Brain microvascular endothelial cell (primary cell): Measurements from ENCODE around the gene IRGM.
A peak's percentile ranks its signal among the peaks of the same experiment; 100 is the strongest.
"Not testable (repeated sequence)": the region's sequence is repeated elsewhere in the genome, so short reads cannot be mapped to it uniquely, and the experiment has no call there.

Experiments
- DNase-seq: peaks from one replicate; pipeline ENCODE4 v3.0.0-alpha.2; 2020
- H3K27ac ChIP-seq: fragments of 250-450 bp; sonication (Bioruptor Pico); 2 replicates; pipeline ENCODE4 v1.5.1; 2020; ENCODE audit warnings: mild to moderate bottlenecking, moderate library complexity
- H3K27me3 ChIP-seq: fragments of 250-450 bp; sonication (Bioruptor Pico); replicated peaks from 2 replicates; pipeline ENCODE4 v1.5.1; 2020; ENCODE audit warnings: mild to moderate bottlenecking
- H3K36me3 ChIP-seq: fragments of 250-450 bp; sonication (Bioruptor Pico); replicated peaks from 2 replicates; pipeline ENCODE4 v1.5.1; 2020; ENCODE audit warnings: mild to moderate bottlenecking
- H3K4me3 ChIP-seq: 2 replicates; pipeline ENCODE4 v1.5.1; 2011; ENCODE audit warnings: low read depth, mild to moderate bottlenecking, control low read depth, low read length, moderate library complexity
- in situ Hi-C: cut with HindIII; loops from 2 replicates; pipeline ENCODE4 v1.10.0; 2017; ENCODE audit warnings: low sequenced_read_pairs, low pct_ligation_motif_present
- TF ChIP-seq, protein P1 (sequence below): IDR thresholded peaks from 2 replicates; pipeline ENCODE4 v1.5.1; 2011; ENCODE audit warnings: low read depth, mild to moderate bottlenecking, moderate library complexity, low read length, control low read depth, inconsistent platforms; ENCODE audit errors: missing control alignments

IRGM gene

GRCh38 chr5:150846654-150847333, 473 bp downstream of the IRGM start:
- DNase-seq, result peak; percentile 85
- in situ Hi-C loops, result no loop called here
- no peak overlapping the region for H3K4me3 ChIP-seq
- TF ChIP-seq, protein P1, sequence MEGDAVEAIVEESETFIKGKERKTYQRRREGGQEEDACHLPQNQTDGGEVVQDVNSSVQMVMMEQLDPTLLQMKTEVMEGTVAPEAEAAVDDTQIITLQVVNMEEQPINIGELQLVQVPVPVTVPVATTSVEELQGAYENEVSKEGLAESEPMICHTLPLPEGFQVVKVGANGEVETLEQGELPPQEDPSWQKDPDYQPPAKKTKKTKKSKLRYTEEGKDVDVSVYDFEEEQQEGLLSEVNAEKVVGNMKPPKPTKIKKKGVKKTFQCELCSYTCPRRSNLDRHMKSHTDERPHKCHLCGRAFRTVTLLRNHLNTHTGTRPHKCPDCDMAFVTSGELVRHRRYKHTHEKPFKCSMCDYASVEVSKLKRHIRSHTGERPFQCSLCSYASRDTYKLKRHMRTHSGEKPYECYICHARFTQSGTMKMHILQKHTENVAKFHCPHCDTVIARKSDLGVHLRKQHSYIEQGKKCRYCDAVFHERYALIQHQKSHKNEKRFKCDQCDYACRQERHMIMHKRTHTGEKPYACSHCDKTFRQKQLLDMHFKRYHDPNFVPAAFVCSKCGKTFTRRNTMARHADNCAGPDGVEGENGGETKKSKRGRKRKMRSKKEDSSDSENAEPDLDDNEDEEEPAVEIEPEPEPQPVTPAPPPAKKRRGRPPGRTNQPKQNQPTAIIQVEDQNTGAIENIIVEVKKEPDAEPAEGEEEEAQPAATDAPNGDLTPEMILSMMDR, result peak; percentile 62
- no peaks in the 10 kb centered on the region for H3K36me3 ChIP-seq
- no peaks in the 10 kb centered on the region for H3K27me3 ChIP-seq
- H3K27ac ChIP-seq, result no peak overlapping the region

- TF ChIP-seq, protein P1, result no peak
- in situ Hi-C loops, result no loop called here
- H3K27ac ChIP-seq, result no peak overlapping the region
These were observed 994 bp downstream of the IRGM start for GRCh38 chr5:150847334-150847695.

DNA sequence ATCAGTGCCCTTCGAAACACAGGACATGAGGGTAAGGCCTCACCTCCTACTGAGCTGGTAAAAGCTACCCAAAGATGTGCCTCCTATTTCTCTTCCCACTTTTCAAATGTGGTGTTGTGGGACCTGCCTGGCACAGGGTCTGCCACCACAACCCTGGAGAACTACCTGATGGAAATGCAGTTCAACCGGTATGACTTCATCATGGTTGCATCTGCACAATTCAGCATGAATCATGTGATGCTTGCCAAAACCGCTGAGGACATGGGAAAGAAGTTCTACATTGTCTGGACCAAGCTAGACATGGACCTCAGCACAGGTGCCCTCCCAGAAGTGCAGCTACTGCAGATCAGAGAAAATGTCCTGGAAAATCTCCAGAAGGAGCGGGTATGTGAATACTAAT, 1.9 kb downstream of the IRGM start:
- in situ Hi-C loops, result no loop called here
- no peak overlapping the region for H3K4me3 ChIP-seq
- H3K27me3 ChIP-seq, result no peaks in the 10 kb centered on the region
- TF ChIP-seq, protein P1, result no peak
- no peak overlapping the region for H3K27ac ChIP-seq
- no peak for DNase-seq
- H3K36me3 ChIP-seq, result no peaks in the 10 kb centered on the region

More at GRCh38 chr5:150847334-150847695, 994 bp downstream of the IRGM start:
- no peak for DNase-seq
- no peak overlapping the region for H3K4me3 ChIP-seq
- H3K27me3 ChIP-seq, result no peaks in the 10 kb centered on the region
- H3K36me3 ChIP-seq, result no peaks in the 10 kb centered on the region

- in situ Hi-C loops, result no loop called here
- TF ChIP-seq, protein P1, result no peak
- DNase-seq, result no peak
- Histone ChIP-seq H3K4me3 (no peak overlapping the region), H3K27me3 (no peaks in the 10 kb centered on the region), H3K36me3 (no peaks in the 10 kb centered on the region), H3K27ac (no peak overlapping the region)
These were observed 4.7 kb downstream of the IRGM start for GRCh38 chr5:150851039-150851438.

- TF ChIP-seq, protein P1, result no peak
- no peak overlapping the region for H3K4me3 ChIP-seq
These were observed 7.2 kb downstream of the IRGM start for GRCh38 chr5:150853561-150853960.

DNA sequence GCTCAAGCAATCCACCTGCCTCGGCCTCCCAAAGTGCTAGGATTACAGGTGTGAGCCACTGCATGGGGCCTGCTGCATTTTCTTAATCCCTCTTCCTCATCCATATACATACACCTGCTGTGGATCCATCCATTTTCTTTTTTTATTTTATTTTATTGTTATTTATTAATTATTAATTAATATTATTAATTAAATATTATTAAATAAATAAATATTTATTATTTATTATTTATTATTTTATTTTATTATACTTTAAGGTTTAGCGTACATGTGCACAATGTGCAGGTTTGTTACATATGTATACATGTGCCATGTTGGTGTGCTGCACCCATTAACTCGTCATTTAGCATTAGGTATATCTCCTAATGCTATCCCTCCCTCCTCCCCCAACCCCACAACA, 10.4 kb downstream of the IRGM start:
- H3K27ac ChIP-seq, DNase-seq, in situ Hi-C loops, H3K36me3 ChIP-seq, H3K4me3 ChIP-seq, H3K27me3 ChIP-seq: not testable (repeated sequence)

More at GRCh38 chr5:150853561-150853960, 7.2 kb downstream of the IRGM start:
- Histone ChIP-seq H3K27me3 (no peaks in the 10 kb centered on the region), H3K27ac (no peak overlapping the region), H3K36me3 (no peaks in the 10 kb centered on the region)
- in situ Hi-C loops, result no loop called here
- no peak for DNase-seq
